Ecto neural progenitor cell (in vitro differentiated cells): ENCODE results near the gene ITGB4.
"Not testable (repeated sequence)": the region's sequence is repeated elsewhere in the genome, so short reads cannot be mapped to it uniquely, and the experiment has no call there.

Experiments
- DNase-seq: peaks from one replicate; pipeline ENCODE4 v3.0.0-alpha.2; 2018; ENCODE audit warnings: low spot score

Gene ITGB4

GRCh38 chr17:75771334-75772281 is 50.3 kb downstream of the ITGB4 start:
- no peak for DNase-seq

DNA sequence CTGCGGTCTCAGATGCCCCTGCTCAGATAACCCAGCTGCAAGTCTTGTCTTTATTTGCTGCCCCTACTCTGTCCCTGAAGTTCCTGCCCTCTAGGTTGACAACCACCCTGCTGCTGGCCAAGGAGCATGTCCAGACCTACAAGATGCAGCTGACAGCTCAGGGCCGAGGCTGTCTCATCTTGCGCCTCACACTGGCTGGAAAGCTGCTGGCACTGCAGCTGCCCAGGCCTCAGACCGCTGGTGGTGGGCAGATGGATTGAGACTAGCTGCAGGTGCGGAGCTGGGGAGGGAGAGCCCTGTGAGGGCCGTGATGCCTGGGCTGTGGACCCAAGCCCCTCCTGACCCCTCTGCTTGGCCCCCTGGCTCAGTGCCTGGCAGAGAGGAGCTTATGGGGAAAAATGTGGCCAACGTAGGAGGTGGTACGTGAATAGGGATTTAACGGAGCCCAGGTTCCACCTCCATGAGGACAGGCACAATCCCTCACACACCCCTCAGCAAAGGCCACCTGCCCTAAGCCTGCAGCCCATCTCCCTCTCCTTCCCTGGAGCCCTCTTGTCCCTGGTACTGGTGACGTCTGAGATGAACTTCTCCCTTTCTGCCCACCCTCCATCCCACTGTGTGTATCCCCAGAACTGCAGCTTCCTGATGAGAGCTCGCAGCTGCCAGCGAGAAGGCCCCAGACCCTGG is 52.0 kb downstream of the ITGB4 start:
- DNase-seq, result peak; percentile 62

DNA sequence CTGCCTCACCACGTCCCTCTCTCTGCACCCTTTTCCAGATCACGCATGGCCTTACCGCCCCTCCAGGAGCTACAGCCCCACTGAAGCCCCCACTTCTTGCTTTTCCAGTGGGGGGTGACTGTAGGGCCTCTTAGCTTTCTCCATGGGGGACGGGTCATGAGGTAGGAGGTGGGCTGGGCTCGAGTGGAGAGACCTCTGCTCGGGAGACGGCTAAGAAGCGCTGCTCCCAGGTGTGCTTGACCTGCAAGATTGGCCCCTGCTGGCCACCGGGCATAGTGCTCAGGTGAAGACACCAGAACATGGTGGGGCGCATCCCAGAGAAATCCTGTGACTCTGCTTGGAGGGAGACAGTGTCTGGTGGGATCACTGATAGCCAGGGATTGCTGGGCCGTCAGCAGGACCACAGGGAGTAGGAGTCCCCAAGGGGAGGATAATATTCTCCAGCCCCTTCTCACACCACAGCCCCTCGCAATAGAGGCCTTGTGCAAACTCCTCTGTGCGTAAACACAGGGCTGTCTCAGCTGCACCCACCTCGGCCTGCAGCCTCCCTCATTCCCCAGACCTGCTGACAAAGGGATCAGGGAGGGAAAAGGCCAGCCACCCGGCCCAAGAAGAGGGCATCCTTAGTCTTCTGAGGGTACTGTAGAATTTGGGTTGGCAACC is 52.7 kb downstream of the ITGB4 start:
- DNase-seq, result no peak

DNA sequence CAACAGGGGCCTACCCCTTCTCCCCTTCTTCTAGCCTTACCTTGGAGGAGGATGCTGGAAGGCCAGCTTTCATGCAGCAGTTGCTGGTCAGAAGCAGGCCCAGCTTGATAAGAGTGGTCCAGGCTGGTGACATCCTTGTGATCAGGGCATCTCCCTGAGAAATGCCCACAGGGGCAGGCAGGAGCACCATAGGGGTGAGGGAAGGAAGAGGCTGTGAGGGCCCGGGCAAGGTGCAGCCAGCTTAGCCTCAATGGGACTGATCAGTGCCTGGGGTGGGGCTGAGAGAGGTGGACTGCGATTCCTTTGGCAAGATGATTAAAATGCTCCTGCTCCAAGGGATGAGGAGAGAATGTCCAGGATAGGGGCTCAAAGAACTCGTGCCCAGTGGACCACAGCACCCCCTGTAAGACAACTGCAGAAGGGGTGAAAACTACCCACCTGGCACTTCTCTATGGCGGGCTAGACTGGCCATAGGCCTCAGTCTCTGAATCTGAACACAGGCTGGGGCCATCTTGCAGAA is 53.3 kb downstream of the ITGB4 start:
- DNase-seq, result peak; percentile 56

GRCh38 chr17:75774991-75775668 is 53.9 kb downstream of the ITGB4 start:
- peak; percentile 66 for DNase-seq

GRCh38 chr17:75776386-75777295 is 55.4 kb downstream of the ITGB4 start:
- no peak for DNase-seq

- no peak for DNase-seq
Measured at GRCh38 chr17:75777296-75777922, 56.1 kb downstream of the ITGB4 start.

- not testable (repeated sequence) for DNase-seq
Measured at GRCh38 chr17:75778066-75778860, 57.0 kb downstream of the ITGB4 start.

- DNase-seq, result peak; percentile 84
Measured at GRCh38 chr17:75778861-75779249, 57.6 kb downstream of the ITGB4 start.

- peak; percentile 99 for DNase-seq
Measured at GRCh38 chr17:75779250-75779986, 58.2 kb downstream of the ITGB4 start.

- no peak for DNase-seq
Measured at GRCh38 chr17:75779987-75780889, 59.0 kb downstream of the ITGB4 start.

DNA sequence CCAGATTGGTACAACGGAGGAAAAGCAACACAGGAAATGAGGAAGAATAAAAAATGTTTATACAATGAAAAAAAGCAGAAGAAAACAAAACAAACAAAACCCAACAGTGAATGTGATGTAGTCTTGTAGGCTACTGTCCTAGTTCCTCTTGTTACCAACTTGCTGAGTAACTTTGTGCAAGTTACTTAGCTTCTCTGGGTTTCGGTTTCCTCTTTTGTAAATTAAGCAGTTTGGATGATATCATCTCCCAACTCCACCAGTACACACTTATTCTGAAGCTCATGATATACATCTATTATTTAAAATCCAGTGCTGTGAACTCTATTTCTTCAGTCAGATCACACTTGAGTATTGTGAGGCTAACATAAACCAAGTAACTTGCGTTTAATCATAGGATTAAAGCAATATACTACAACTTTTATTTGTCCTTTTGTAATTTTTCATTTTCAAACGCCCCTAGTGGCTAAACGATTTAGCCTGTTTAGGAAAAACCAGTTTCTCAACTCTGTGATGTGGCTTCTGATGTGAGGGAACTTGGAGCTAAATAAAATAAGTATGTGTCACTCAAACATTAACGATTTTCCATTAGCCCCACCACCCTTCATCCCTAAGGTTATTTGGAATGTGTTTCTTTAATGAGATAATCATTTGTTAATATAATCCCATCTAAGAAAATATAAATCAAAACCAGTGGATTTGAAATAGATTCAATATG is 62.0 kb downstream of the ITGB4 start:
- no peak for DNase-seq

GRCh38 chr17:75783803-75784472 is 62.7 kb downstream of the ITGB4 start:
- peak; percentile 76 for DNase-seq

- peak; percentile 100 for DNase-seq
Measured at GRCh38 chr17:75784473-75785015, 63.3 kb downstream of the ITGB4 start, which contains the start of gene UNK. Gene UNK (plus strand): TSS chr17:75784806. CDS start chr17:75784881, 75 bp downstream.

GRCh38 chr17:75785016-75785890 is 64.0 kb downstream of the ITGB4 start:
- peak; percentile 98 for DNase-seq
